Stimulated activated CD4-positive, alpha-beta T cell treated with anti-CD3 and anti-CD28 coated beads, Interleukin-12 subunit alpha, Interleukin-12 subunit beta, amount 100 ng/mL, for 24 hours (primary cell): Measurements from ENCODE around the gene BLNK.
A peak's percentile ranks its signal among the peaks of the same experiment; 100 is the strongest.

ENCODE experiments used
- DNase-seq, 2 experiments: peaks; one replicate each; pipeline ENCODE4 v3.0.0-alpha.2; 2020; ENCODE audit warnings: low read depth in 2 of 2

Gene BLNK

GRCh38 chr10:96261930-96262329, 9.4 kb downstream of the BLNK start:
- no peak for DNase-seq

GRCh38 chr10:96261132-96261531, 10.2 kb downstream of the BLNK start:
- no peak for DNase-seq

- DNase-seq: no peak
Measured at GRCh38 chr10:96260014-96260413, 11.4 kb downstream of the BLNK start.

GRCh38 chr10:96259150-96259549, 12.2 kb downstream of the BLNK start:
- DNase-seq: no peak

GRCh38 chr10:96257944-96258343, 13.4 kb downstream of the BLNK start:
- no peak for DNase-seq

- DNase-seq: no peak
Measured at GRCh38 chr10:96255549-96256333, 15.6 kb downstream of the BLNK start.

GRCh38 chr10:96254976-96255375, 16.4 kb downstream of the BLNK start:
- DNase-seq: no peak

- DNase-seq: no peak
Measured at GRCh38 chr10:96252730-96253129, 18.6 kb downstream of the BLNK start.

GRCh38 chr10:96250349-96250748, 21.0 kb downstream of the BLNK start:
- DNase-seq: no peak

- no peak for DNase-seq
Measured at GRCh38 chr10:96249264-96249663, 22.1 kb downstream of the BLNK start.

GRCh38 chr10:96244354-96244753, 27.0 kb downstream of the BLNK start:
- DNase-seq: no peak

GRCh38 chr10:96243296-96243695, 28.1 kb downstream of the BLNK start:
- no peak for DNase-seq

GRCh38 chr10:96242822-96243221, 28.5 kb downstream of the BLNK start:
- DNase-seq: no peak

GRCh38 chr10:96238646-96239623, 32.4 kb downstream of the BLNK start:
- no peak for DNase-seq

- no peak for DNase-seq
Measured at GRCh38 chr10:96236876-96237275, 34.5 kb downstream of the BLNK start.

GRCh38 chr10:96236090-96236478, 35.3 kb downstream of the BLNK start:
- DNase-seq: no peak

GRCh38 chr10:96235326-96236089, 35.9 kb downstream of the BLNK start:
- DNase-seq: no peak

- no peak for DNase-seq
Measured at GRCh38 chr10:96233959-96234358, 37.4 kb downstream of the BLNK start.

GRCh38 chr10:96230527-96230926, 40.8 kb downstream of the BLNK start:
- no peak for DNase-seq

- DNase-seq: peak; percentile 54 to 60
Measured at GRCh38 chr10:96229568-96230030, 41.8 kb downstream of the BLNK start.

GRCh38 chr10:96228408-96228994, 42.9 kb downstream of the BLNK start:
- DNase-seq: no peak

- no peak for DNase-seq
Measured at GRCh38 chr10:96227206-96227605, 44.2 kb downstream of the BLNK start.
